Measurements from ENCODE around the gene FGFR3.

The FGFR3 gene

GRCh38 chr4:1798580-1799386 is 5.7 kb downstream of the FGFR3 start:
- Histone ChIP-seq H3K9ac (ENCODE audit: low read length) (no peak overlapping the region), H4K20me1 (ENCODE audit: insufficient read depth, low read length) (no peaks in the 10 kb centered on the region), H3K27me3 (replicated peaks; ENCODE audit: insufficient read depth, low read length) (peaks cover 76% of the 10 kb centered on the region), H3F3A (ENCODE audit: insufficient read depth, low read length) (no peaks in the 10 kb centered on the region), H3K9me2 (replicated peaks; ENCODE audit: insufficient read depth, low read length) (no peaks in the 10 kb centered on the region), H3K79me2 (ENCODE audit: low read length) (no peaks in the 10 kb centered on the region), H3K9me3 (replicated peaks; ENCODE audit: insufficient read depth, low read length) (no peaks in the 10 kb centered on the region), H3K4me2 (ENCODE audit: low read depth, low read length) (no peak overlapping the region), H2AFZ (ENCODE audit: low read length) (no peak overlapping the region), H3K36me3 (replicated peaks; ENCODE audit: insufficient read depth, low read length) (no peaks in the 10 kb centered on the region), H3K4me1 (ENCODE audit: low read length) (no peaks in the 10 kb centered on the region), H3K27ac (ENCODE audit: low read length) (no peak overlapping the region), H3K4me3 (ENCODE audit: low read length) (no peak overlapping the region)
- DNase-seq: no peak
- TF ChIP-seq EZH2 (optimal IDR thresholded peaks at IDR 0.05; ENCODE audit: low read depth, low read length) (no peak), EZH2phosphoT487 (IDR thresholded peaks at IDR 0.05; ENCODE audit: low read length) (no peak), CTCF (IDR thresholded peaks at IDR 0.05; ENCODE audit: low read length) (no peak)

GRCh38 chr4:1799387-1800375 is 6.6 kb downstream of the FGFR3 start:
- Histone ChIP-seq H3F3A (ENCODE audit: insufficient read depth, low read length) (no peaks in the 10 kb centered on the region), H3K27me3 (replicated peaks; ENCODE audit: insufficient read depth, low read length) (peaks cover 76% of the 10 kb centered on the region), H3K9ac (ENCODE audit: low read length) (no peak overlapping the region), H2AFZ (ENCODE audit: low read length) (no peak overlapping the region), H3K36me3 (replicated peaks; ENCODE audit: insufficient read depth, low read length) (no peaks in the 10 kb centered on the region), H3K9me2 (replicated peaks; ENCODE audit: insufficient read depth, low read length) (no peaks in the 10 kb centered on the region), H3K79me2 (ENCODE audit: low read length) (no peaks in the 10 kb centered on the region), H3K4me2 (ENCODE audit: low read depth, low read length) (no peak overlapping the region), H3K4me1 (ENCODE audit: low read length) (no peaks in the 10 kb centered on the region), H3K4me3 (ENCODE audit: low read length) (no peak overlapping the region), H3K27ac (ENCODE audit: low read length) (no peak overlapping the region), H4K20me1 (ENCODE audit: insufficient read depth, low read length) (no peaks in the 10 kb centered on the region), H3K9me3 (replicated peaks; ENCODE audit: insufficient read depth, low read length) (no peaks in the 10 kb centered on the region)
- no peak for DNase-seq
- no peak for TF ChIP-seq CTCF (IDR thresholded peaks at IDR 0.05; ENCODE audit: low read length)
- no peak for TF ChIP-seq EZH2 (optimal IDR thresholded peaks at IDR 0.05; ENCODE audit: low read depth, low read length)
- no peak for TF ChIP-seq EZH2phosphoT487 (IDR thresholded peaks at IDR 0.05; ENCODE audit: low read length)

DNA sequence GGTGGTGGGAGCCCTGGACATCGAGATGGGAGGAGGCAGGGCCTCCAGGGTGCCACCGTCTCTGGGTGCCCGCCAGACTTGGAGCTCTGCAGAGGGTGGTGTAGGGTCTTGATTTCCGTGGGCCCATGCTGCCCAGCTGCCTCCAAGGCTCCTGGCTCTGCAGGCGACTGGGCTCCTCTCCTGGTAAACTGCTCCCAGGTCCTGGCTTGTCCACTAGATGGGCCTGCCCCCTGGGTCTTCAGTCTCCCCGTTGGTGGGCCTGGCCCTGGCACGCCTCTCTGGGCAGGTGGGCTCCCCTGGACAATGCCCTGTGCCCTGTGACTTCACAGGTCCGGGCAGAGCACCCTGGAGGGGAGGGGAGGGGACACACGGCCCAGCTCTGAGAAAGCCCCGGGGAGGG is 7.7 kb downstream of the FGFR3 start:
- no peak overlapping the region for H3K4me3 ChIP-seq (ENCODE audit: low read length)
- no peak for DNase-seq

More for the DNA sequence above, 7.7 kb downstream of the FGFR3 start:
- no peaks in the 10 kb centered on the region for H3K79me2 ChIP-seq (ENCODE audit: low read length)
- no peaks in the 10 kb centered on the region for H4K20me1 ChIP-seq (ENCODE audit: insufficient read depth, low read length)
- TF ChIP-seq EZH2phosphoT487 (IDR thresholded peaks at IDR 0.05; ENCODE audit: low read length) (no peak), CTCF (IDR thresholded peaks at IDR 0.05; ENCODE audit: low read length) (no peak), EZH2 (optimal IDR thresholded peaks at IDR 0.05; ENCODE audit: low read depth, low read length) (no peak)
- no peak overlapping the region for H3K4me2 ChIP-seq (ENCODE audit: low read depth, low read length)
- H3K36me3 ChIP-seq (replicated peaks; ENCODE audit: insufficient read depth, low read length): no peaks in the 10 kb centered on the region
- H3K9me2 ChIP-seq (replicated peaks; ENCODE audit: insufficient read depth, low read length): no peaks in the 10 kb centered on the region
- H3K9ac ChIP-seq (ENCODE audit: low read length): no peak overlapping the region
- no peaks in the 10 kb centered on the region for H3K9me3 ChIP-seq (replicated peaks; ENCODE audit: insufficient read depth, low read length)
- no peak overlapping the region for H3K27ac ChIP-seq (ENCODE audit: low read length)
- H3K27me3 ChIP-seq (replicated peaks; ENCODE audit: insufficient read depth, low read length): peaks cover 72% of the 10 kb centered on the region
- H3K4me1 ChIP-seq (ENCODE audit: low read length): no peaks in the 10 kb centered on the region
- no peak overlapping the region for H2AFZ ChIP-seq (ENCODE audit: low read length)
- H3F3A ChIP-seq (ENCODE audit: insufficient read depth, low read length): no peaks in the 10 kb centered on the region
